ENCODE data around the gene TGFBR1.

- TF ChIP-seq CSDC2 (CRISPR knock-in tag; IDR thresholded peaks at IDR 0.05) (no peak), TOX (CRISPR knock-in tag; IDR thresholded peaks at IDR 0.05; ENCODE audit: borderline replicate concordance) (no peak), OSR1 (CRISPR knock-in tag; IDR thresholded peaks at IDR 0.05) (no peak), ZFP3 (CRISPR knock-in tag; IDR thresholded peaks at IDR 0.05) (no peak), ESRRG (CRISPR knock-in tag; IDR thresholded peaks at IDR 0.05) (no peak), CREB5 (CRISPR knock-in tag; IDR thresholded peaks at IDR 0.05; ENCODE audit: low read depth) (no peak), ZC3H10 (CRISPR knock-in tag; IDR thresholded peaks at IDR 0.05) (no peak), TCF4 (CRISPR knock-in tag; IDR thresholded peaks at IDR 0.05; ENCODE audit: borderline replicate concordance) (no peak), BACH2 (CRISPR knock-in tag; IDR thresholded peaks at IDR 0.05; ENCODE audit: borderline replicate concordance) (no peak)
These were observed 21.9 kb upstream of the TGFBR1 start for GRCh38 chr9:99083051-99083450.

Data from SK-N-SH treated with all-trans-retinoic acid at 6 μM for 48 hours (cell line).